ENCODE results near the gene RPS6KA2. TPM values are rescaled to one million over a fixed set of nuclear protein-coding genes. Genes with fewer than 3 reads are reported as not detected.

The RPS6KA2 gene
- total and polyA plus RNA-seq, 2 experiments from 2014 or later = 12.5 to 25.3 TPM

GRCh38 chr6:166492092-166492741, 134.8 kb downstream of the RPS6KA2 start:
- Mint-ChIP-seq H3K4me3 (no peak overlapping the region), H3K9me3 (no peaks in the 10 kb centered on the region), H3K4me1 (peaks cover 23% of the 10 kb centered on the region), H3K27me3 (ENCODE audit: insufficient read depth, low read depth, poor library complexity) (peaks cover 10% of the 10 kb centered on the region), H3K36me3 (ENCODE audit: low read depth) (peaks cover 25% of the 10 kb centered on the region), H3K27ac (no peak overlapping the region)
- TF ChIP-seq STAT1 (IDR thresholded peaks at IDR 0.05; ENCODE audit: unreplicated experiment) (no peak), POLR2AphosphoS5 (IDR thresholded peaks at IDR 0.05; ENCODE audit: low read depth) (no peak), EZH2phosphoT487 (IDR thresholded peaks at IDR 0.05; ENCODE audit: unreplicated experiment) (no peak), JUNB (IDR thresholded peaks at IDR 0.05; ENCODE audit: unreplicated experiment) (no peak), EZH2 (IDR thresholded peaks at IDR 0.05; ENCODE audit: low read depth, unreplicated experiment) (no peak), NANOG (IDR thresholded peaks at IDR 0.05; ENCODE audit: borderline replicate concordance) (no peak), CREB1 (CRISPR knock-in tag; IDR thresholded peaks at IDR 0.05; ENCODE audit: low read depth) (no peak), CTCF (conservative IDR thresholded peaks at IDR 0.05; ENCODE audit: low read depth in 2 of 2) (no peak), ZNF114 (CRISPR knock-in tag; IDR thresholded peaks at IDR 0.05) (no peak), REST (IDR thresholded peaks at IDR 0.05; ENCODE audit: unreplicated experiment) (no peak), ZNF462 (CRISPR knock-in tag; IDR thresholded peaks at IDR 0.05) (no peak), ETS1 (IDR thresholded peaks at IDR 0.05) (no peak), ZNF331 (CRISPR knock-in tag; IDR thresholded peaks at IDR 0.05; ENCODE audit: low read depth) (no peak)
- H3K9me2 ChIP-seq (ENCODE audit: insufficient read depth) = no peaks in the 10 kb centered on the region
- H3F3A ChIP-seq (replicated peaks; ENCODE audit: low read depth) = no peaks in the 10 kb centered on the region
- H3K27ac ChIP-seq (ENCODE audit: low read depth) = no peak overlapping the region
- peaks cover 11% of the 10 kb centered on the region for H3K4me1 ChIP-seq (ENCODE audit: insufficient read depth)
- no peak overlapping the region for H2AFZ ChIP-seq
- H3K36me3 ChIP-seq (ENCODE audit: insufficient read depth) = 0 out of 2 replicates have a peak, but pooled peaks cover 2% of the 10 kb centered on the region
- H3K27me3 ChIP-seq (ENCODE audit: insufficient read depth) = no peaks in the 10 kb centered on the region
- no peaks in the 10 kb centered on the region for H3K79me2 ChIP-seq (replicated peaks; ENCODE audit: insufficient read depth)
- no peak overlapping the region for H3K4me3 ChIP-seq
- H4K20me1 ChIP-seq (replicated peaks; ENCODE audit: insufficient read depth) = no peaks in the 10 kb centered on the region
- ATAC-seq (no peak), DNase-seq (ENCODE audit: low spot score) (no peak)
- H3K4me2 ChIP-seq = no peak overlapping the region
